HepG2 (cell line): ENCODE results near the gene LSR. TPM values are rescaled to one million over a fixed set of nuclear protein-coding genes. Genes with fewer than 3 reads are reported as not detected.

Source experiments
- AGO1 ChIP-seq: fragments of 200-400 bp; formaldehyde crosslinking; IDR thresholded peaks from 2 replicates; pipeline ENCODE4 v1.6.1; 2017; ENCODE audit warnings: mild to moderate bottlenecking, low read depth, low read length, moderate library complexity; ENCODE audit not compliant: poor library complexity, severe bottlenecking
- FOXK1 ChIP-seq: sonication (generic); formaldehyde crosslinking; IDR thresholded peaks from 2 replicates; pipeline ENCODE4 v1.4.0; 2020; ENCODE audit warnings: low read depth, missing genetic modification reagents, borderline replicate concordance
- GABPB1 ChIP-seq: IDR thresholded peaks from 2 replicates; pipeline ENCODE4 v1.6.1; 2016; ENCODE audit warnings: mild to moderate bottlenecking, missing genetic modification reagents, moderate library complexity, missing compliant biosample characterization
- HNF1B ChIP-seq: sonication (generic); formaldehyde crosslinking; IDR thresholded peaks from 2 replicates; pipeline ENCODE4 v1.5.1; 2020; ENCODE audit warnings: mild to moderate bottlenecking, moderate library complexity, missing genetic modification reagents
- KLF13 ChIP-seq: sonication (generic); formaldehyde crosslinking; IDR thresholded peaks from 2 replicates; pipeline ENCODE4 v1.4.0; 2020; ENCODE audit warnings: mild to moderate bottlenecking, missing genetic modification reagents
- MAX ChIP-seq: IDR thresholded peaks from 2 replicates; pipeline ENCODE4 v1.6.1; 2012; ENCODE audit warnings: inconsistent platforms
- POLR2G ChIP-seq: fragments of 200-400 bp; formaldehyde crosslinking; IDR thresholded peaks from 2 replicates; pipeline ENCODE4 v1.6.1; 2018; ENCODE audit warnings: mild to moderate bottlenecking, low read depth, low read length, moderate library complexity
- RXRB ChIP-seq: IDR thresholded peaks from 2 replicates; pipeline ENCODE4 v1.6.1; 2016; ENCODE audit warnings: borderline replicate concordance, missing genetic modification reagents, missing compliant biosample characterization
- ZBTB2 ChIP-seq: sonication (generic); formaldehyde crosslinking; IDR thresholded peaks from 2 replicates; pipeline ENCODE4 v1.8.0; 2022; ENCODE audit warnings: low read depth, missing genetic modification reagents
- ZBTB38 ChIP-seq: sonication (generic); formaldehyde crosslinking; IDR thresholded peaks from 2 replicates; pipeline ENCODE4 v1.5.1; 2020; ENCODE audit warnings: mild to moderate bottlenecking, missing genetic modification reagents
- ZC3H13 ChIP-seq: sonication (generic); formaldehyde crosslinking; IDR thresholded peaks from 2 replicates; pipeline ENCODE4 v1.8.1; 2023; ENCODE audit warnings: mild to moderate bottlenecking, missing genetic modification reagents, moderate library complexity
- ZNF333 ChIP-seq: sonication (generic); formaldehyde crosslinking; IDR thresholded peaks from 2 replicates; pipeline ENCODE4 v1.4.0; 2020; ENCODE audit warnings: mild to moderate bottlenecking, missing genetic modification reagents, borderline replicate concordance
- ZNF546 ChIP-seq: sonication (generic); formaldehyde crosslinking; conservative IDR thresholded peaks from 2 replicates; pipeline ENCODE4 v1.8.1; 2023; ENCODE audit warnings: mild to moderate bottlenecking, missing genetic modification reagents
- ZNF619 ChIP-seq: sonication (generic); formaldehyde crosslinking; IDR thresholded peaks from 2 replicates; pipeline ENCODE4 v1.4.0; 2020; ENCODE audit warnings: mild to moderate bottlenecking, missing genetic modification reagents
- ZNF687 ChIP-seq: sonication (generic); formaldehyde crosslinking; IDR thresholded peaks from 2 replicates; pipeline ENCODE4 v1.5.1; 2020; ENCODE audit warnings: mild to moderate bottlenecking, missing genetic modification reagents, moderate library complexity
- ZNF768 ChIP-seq: sonication (generic); formaldehyde crosslinking; IDR thresholded peaks from 2 replicates; pipeline ENCODE4 v1.4.0; 2020; ENCODE audit warnings: missing genetic modification reagents
- polyA plus RNA-seq, 8 experiments: library from polyadenylated mRNA; depleted of rRNA in 3 of 8; stranded (reverse) in 7 of 8; unstranded in 1 of 8; fragments of >200 nt; fragmentation: Illumina TruSeq in 4 of 8; extraction: Trizol in 4 of 8; gene quantifications; 2 replicates each; pipeline versions ENCODE4 v1.2.1 to v1.2.3, GENCODE V29; 2011 to 2016; ENCODE audit warnings: low read depth in 4 of 8, missing spikeins in 1 of 8, mixed read lengths in 1 of 8; ENCODE audit not compliant: insufficient read depth in 1 of 8
- total RNA-seq, 5 experiments: library from RNA; depleted of rRNA; stranded (reverse); fragments of >200 nt; fragmentation: Illumina TruSeq; extraction: Trizol; gene quantifications; 2 replicates each; pipeline ENCODE4 v1.2.3, GENCODE V29; 2016; ENCODE audit warnings: low read depth in 1 of 5

Gene LSR
- total and polyA plus RNA-seq, 2 of the 13 experiments (the other 11 are each of a cell fraction or from before 2014, with no cell fraction given), result 29.2 to 79.2 TPM

- TF ChIP-seq ZBTB2 (0 out of 2 replicates have a peak, but pooled peaks have one; percentile 2), POLR2G (peak; percentile 12; the same call in 1 of the 2 replicates), AGO1 (peak; percentile 97), KLF13 (no peak), ZNF619 (CRISPR knock-in tag) (no peak), ZC3H13 (CRISPR knock-in tag) (0 out of 2 replicates have a peak, but pooled peaks have one; percentile 2), MAX (0 out of 2 replicates have a peak, but pooled peaks have one; percentile 22), FOXK1 (CRISPR knock-in tag) (no peak), RXRB (CRISPR knock-in tag) (no peak), ZNF768 (0 out of 2 replicates have a peak, but pooled peaks have one; percentile 12), ZNF546 (CRISPR knock-in tag) (0 out of 2 replicates have a peak, but pooled peaks have one; percentile 22), GABPB1 (0 out of 2 replicates have a peak, but pooled peaks have one; percentile 31), ZNF333 (0 out of 2 replicates have a peak, but pooled peaks have one; percentile 3), HNF1B (CRISPR knock-in tag) (no peak), ZBTB38 (CRISPR knock-in tag) (peak; percentile 74), ZNF687 (CRISPR knock-in tag) (peak; percentile 71)
Observed at GRCh38 chr19:35266520-35267352, 17.9 kb downstream of the LSR start (continued).
